PC-9 (cell line): ENCODE measurements around the gene LRRC59. TPM values are rescaled to one million over a fixed set of nuclear protein-coding genes. Genes with fewer than 3 reads are reported as not detected.

Source experiments
- BruUV-seq: library from RNA; stranded (reverse); fragments of 400-500 nt; replicated peaks from 2 replicates; lab custom pipeline; 2021; lab: Mats Ljungman, UMichigan
- CTCF ChIA-PET: fragments of 300-600 bp; sonication (Branson Sonifier 250); formaldehyde crosslinking; loops from one replicate; lab custom pipeline; 2022; ENCODE audit warnings: antibody characterized with exemption; lab: Charles Lee
- POLR2A ChIA-PET: fragments of 300-600 bp; sonication (Branson Sonifier 250); formaldehyde crosslinking; loops from one replicate; lab custom pipeline; 2022; ENCODE audit warnings: antibody characterized with exemption; ENCODE audit not compliant: unreplicated experiment; lab: Charles Lee
- DNase-seq, 2 experiments: peaks; one replicate each; pipeline versions ENCODE4 v3.0.0 to v3.0.0-alpha.2; 2015 to 2022; ENCODE audit warnings: mixed read lengths in 1 of 2
- H2AFZ ChIP-seq: fragments of 200-600 bp; sonication (generic); 2 replicates; pipeline ENCODE4 v1.8.1; 2017; ENCODE audit warnings: antibody characterized with exemption
- H3F3A ChIP-seq: fragments of 200-600 bp; sonication (generic); 2 replicates; pipeline ENCODE4 v1.8.1; 2017; ENCODE audit warnings: antibody characterized with exemption, mild to moderate bottlenecking, low read depth; ENCODE audit not compliant: insufficient read depth
- H3K27ac ChIP-seq: fragments of 200-600 bp; sonication (generic); 2 replicates; pipeline ENCODE4 v1.6.1; 2016; ENCODE audit warnings: mixed run types
- H3K27me3 ChIP-seq: fragments of 200-600 bp; sonication (generic); 2 replicates; pipeline ENCODE4 v1.6.1; 2016; ENCODE audit warnings: low read depth, mixed run types; ENCODE audit not compliant: insufficient read depth
- H3K36me3 ChIP-seq: fragments of 200-600 bp; sonication (generic); 2 replicates; pipeline ENCODE4 v1.6.1; 2016; ENCODE audit warnings: low read depth, mixed run types
- H3K4me1 ChIP-seq: fragments of 200-600 bp; sonication (generic); replicated peaks from 2 replicates; pipeline ENCODE4 v1.6.1; 2016; ENCODE audit warnings: mixed run types; ENCODE audit not compliant: insufficient read depth
- H3K4me2 ChIP-seq: fragments of 200-600 bp; sonication (generic); 2 replicates; pipeline ENCODE4 v1.6.1; 2017; ENCODE audit warnings: mixed run types
- H3K4me3 ChIP-seq: fragments of 200-600 bp; sonication (generic); 2 replicates; pipeline ENCODE4 v1.6.1; 2016; ENCODE audit warnings: mixed run types
- H3K79me2 ChIP-seq: fragments of 200-600 bp; sonication (generic); 2 replicates; pipeline ENCODE4 v1.6.1; 2017; ENCODE audit warnings: low read depth, mixed run types
- H3K9me2 ChIP-seq: fragments of 200-600 bp; sonication (generic); 2 replicates; pipeline ENCODE4 v1.8.1; 2017; ENCODE audit warnings: mild to moderate bottlenecking; ENCODE audit not compliant: insufficient read depth
- H3K9me3 ChIP-seq: fragments of 200-600 bp; sonication (generic); 2 replicates; pipeline ENCODE4 v1.8.1; 2016; ENCODE audit warnings: low read depth; ENCODE audit not compliant: insufficient read depth
- H4K20me1 ChIP-seq: fragments of 200-600 bp; sonication (generic); 2 replicates; pipeline ENCODE4 v1.8.1; 2017; ENCODE audit not compliant: insufficient read depth
- EZH2 ChIP-seq: fragments of 200-600 bp; sonication (generic); IDR thresholded peaks from 2 replicates; pipeline ENCODE4 v1.8.0; 2017; ENCODE audit warnings: antibody characterized with exemption, low read depth
- intact Hi-C: fragments of 100-400 bp; cut with micrococcal nuclease; formaldehyde crosslinking; loops from one replicate; pipeline ENCODE4 v1.10.0; 2022; ENCODE audit not compliant: unreplicated experiment
- total RNA-seq: library from RNA; stranded (reverse); gene quantifications from 2 replicates; pipeline ENCODE4 v1.2.3, GENCODE V29; 2021
- TF ChIP-seq, protein P1 (sequence below): fragments of 200-600 bp; sonication (generic); conservative IDR thresholded peaks from 2 replicates; pipeline ENCODE4 v1.6.1; 2017; ENCODE audit warnings: mixed run types, antibody characterized with exemption, mild to moderate bottlenecking, moderate library complexity

The LRRC59 gene
- total RNA-seq, 1 experiment from 2014 or later: 102 TPM

DNA sequence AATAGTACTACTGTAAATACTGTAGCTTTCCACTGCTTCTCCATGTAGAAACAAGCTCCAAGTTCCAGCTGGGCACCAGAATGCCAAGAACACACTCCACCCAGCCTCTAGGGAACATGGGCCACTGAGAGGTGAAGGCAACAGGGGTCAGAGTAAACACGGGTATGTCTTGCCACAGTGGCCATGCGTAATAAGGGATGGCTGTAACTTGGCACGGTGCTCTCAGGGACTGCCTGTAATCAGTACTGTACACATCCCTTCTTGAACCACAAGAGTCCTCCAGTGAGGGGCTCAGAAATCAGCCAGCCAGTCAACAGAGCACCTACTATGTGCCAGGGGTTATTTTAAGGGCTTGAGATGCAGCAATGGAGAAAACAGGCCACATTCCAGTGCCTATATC is 10.8 kb downstream of the LRRC59 start:
- Histone ChIP-seq H3K79me2 (peaks cover 41% of the 10 kb centered on the region), H3F3A (peaks cover 65% of the 10 kb centered on the region), H3K27ac (no peak overlapping the region), H3K9me3 (no peaks in the 10 kb centered on the region), H3K36me3 (peaks cover 76% of the 10 kb centered on the region), H2AFZ (no peak overlapping the region), H3K4me1 (peaks cover 14% of the 10 kb centered on the region), H4K20me1 (peaks cover 40% of the 10 kb centered on the region), H3K4me2 (no peak overlapping the region), H3K4me3 (no peak overlapping the region), H3K9me2 (no peaks in the 10 kb centered on the region), H3K27me3 (no peaks in the 10 kb centered on the region)
- intact Hi-C loops: no loop called here
- BruUV-seq: no TSS peak
- no peak for DNase-seq
- POLR2A ChIA-PET: interaction anchor here (0.6 kb wide), 1 partner anchor 688 kb away, joined by 5 read pairs; no protein-coding TSS in a partner anchor
- CTCF ChIA-PET: no interaction called here
- TF ChIP-seq EZH2: no peak
- TF ChIP-seq, protein P1, sequence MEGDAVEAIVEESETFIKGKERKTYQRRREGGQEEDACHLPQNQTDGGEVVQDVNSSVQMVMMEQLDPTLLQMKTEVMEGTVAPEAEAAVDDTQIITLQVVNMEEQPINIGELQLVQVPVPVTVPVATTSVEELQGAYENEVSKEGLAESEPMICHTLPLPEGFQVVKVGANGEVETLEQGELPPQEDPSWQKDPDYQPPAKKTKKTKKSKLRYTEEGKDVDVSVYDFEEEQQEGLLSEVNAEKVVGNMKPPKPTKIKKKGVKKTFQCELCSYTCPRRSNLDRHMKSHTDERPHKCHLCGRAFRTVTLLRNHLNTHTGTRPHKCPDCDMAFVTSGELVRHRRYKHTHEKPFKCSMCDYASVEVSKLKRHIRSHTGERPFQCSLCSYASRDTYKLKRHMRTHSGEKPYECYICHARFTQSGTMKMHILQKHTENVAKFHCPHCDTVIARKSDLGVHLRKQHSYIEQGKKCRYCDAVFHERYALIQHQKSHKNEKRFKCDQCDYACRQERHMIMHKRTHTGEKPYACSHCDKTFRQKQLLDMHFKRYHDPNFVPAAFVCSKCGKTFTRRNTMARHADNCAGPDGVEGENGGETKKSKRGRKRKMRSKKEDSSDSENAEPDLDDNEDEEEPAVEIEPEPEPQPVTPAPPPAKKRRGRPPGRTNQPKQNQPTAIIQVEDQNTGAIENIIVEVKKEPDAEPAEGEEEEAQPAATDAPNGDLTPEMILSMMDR: no peak

DNA sequence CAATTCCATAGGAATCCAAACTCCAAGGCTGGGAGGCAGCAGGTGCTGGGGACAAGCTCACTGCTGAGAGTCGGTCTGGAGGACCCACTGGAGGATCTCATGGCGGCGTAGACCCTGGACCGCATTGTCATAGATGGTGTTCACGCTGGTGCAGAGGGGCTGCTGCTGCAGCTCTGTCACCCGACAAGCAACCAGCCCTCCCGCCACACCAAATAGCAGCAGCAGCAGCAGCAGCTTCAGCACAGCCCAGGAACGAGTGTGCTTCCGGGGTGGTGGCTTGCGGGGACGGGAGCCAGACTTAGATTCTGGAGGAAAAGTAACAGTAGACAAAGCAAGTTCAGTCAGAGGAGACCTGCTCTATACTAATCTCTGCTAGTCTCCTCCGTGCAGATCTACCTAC is 14.4 kb downstream of the LRRC59 start:
- H3K27me3 ChIP-seq: no peaks in the 10 kb centered on the region
- H3K9me3 ChIP-seq: no peaks in the 10 kb centered on the region
- CTCF ChIA-PET: no interaction called here
- no peaks in the 10 kb centered on the region for H3K4me1 ChIP-seq
- peaks cover 11% of the 10 kb centered on the region; the same call in 1 of the 2 replicates for H3K79me2 ChIP-seq
- H3F3A ChIP-seq: peaks cover 68% of the 10 kb centered on the region
- peaks cover 11% of the 10 kb centered on the region; the same call in 1 of the 2 replicates for H4K20me1 ChIP-seq
- no TSS peak for BruUV-seq
- POLR2A ChIA-PET: no interaction called here
- H3K4me3 ChIP-seq: no peak overlapping the region
- H2AFZ ChIP-seq: no peak overlapping the region
- no peak overlapping the region for H3K27ac ChIP-seq
- no peak overlapping the region for H3K4me2 ChIP-seq
- no peak for TF ChIP-seq EZH2
- TF ChIP-seq, protein P1: no peak
- intact Hi-C loops: no loop called here
- H3K9me2 ChIP-seq: no peaks in the 10 kb centered on the region
- H3K36me3 ChIP-seq: peaks cover 50% of the 10 kb centered on the region
- no peak for DNase-seq

DNA sequence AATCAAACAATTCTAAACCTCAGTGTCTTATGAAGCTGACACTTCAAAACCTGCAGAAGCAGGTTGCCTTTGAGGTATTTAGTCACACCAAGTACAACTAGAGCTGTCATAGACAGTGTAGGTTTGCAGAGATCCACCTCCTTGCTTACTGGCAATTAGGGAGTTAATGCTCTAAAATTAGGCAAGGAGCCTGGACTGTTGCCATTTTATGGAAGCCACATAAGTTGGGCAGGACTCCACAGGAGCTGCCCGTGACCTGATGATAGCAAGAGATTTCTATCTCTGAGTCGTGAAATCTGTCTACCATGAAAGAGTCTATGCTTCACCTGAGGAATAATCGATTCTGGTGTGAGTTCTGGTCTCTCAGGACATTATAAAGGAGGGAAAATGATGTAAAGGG is 15.4 kb downstream of the LRRC59 start:
- CTCF ChIA-PET: interaction anchor here (0.6 kb wide), 1 partner anchor 194 kb away, joined by 3 read pairs; no protein-coding TSS in a partner anchor
- intact Hi-C loops: no loop called here
- Histone ChIP-seq H3K4me3 (no peak overlapping the region), H3K27me3 (no peaks in the 10 kb centered on the region), H2AFZ (no peak overlapping the region), H3K9me3 (no peaks in the 10 kb centered on the region), H3K4me1 (no peaks in the 10 kb centered on the region), H4K20me1 (peaks cover 8% of the 10 kb centered on the region; the same call in 1 of the 2 replicates), H3K4me2 (no peak overlapping the region), H3K27ac (no peak overlapping the region), H3K79me2 (0 out of 2 replicates have a peak, but pooled peaks cover 4% of the 10 kb centered on the region), H3K36me3 (peaks cover 41% of the 10 kb centered on the region; the same call in 1 of the 2 replicates), H3F3A (peaks cover 66% of the 10 kb centered on the region), H3K9me2 (no peaks in the 10 kb centered on the region)
- POLR2A ChIA-PET: interaction anchor here (0.7 kb wide), 1 partner anchor 42 kb away, joined by 3 read pairs; no protein-coding TSS in a partner anchor
- BruUV-seq: no TSS peak
- DNase-seq: no peak
- TF ChIP-seq, protein P1: no peak
- TF ChIP-seq EZH2: no peak
